HAP-1 (cell line): ENCODE measurements around the gene CELF2.
A peak's percentile ranks its signal among the peaks of the same experiment; 100 is the strongest.

ENCODE experiments used
- DNase-seq, 2 experiments: peaks; one replicate each; pipeline ENCODE4 v3.0.0-alpha.2; 2016 to 2020; ENCODE audit warnings: low spot score in 2 of 2
- H3K27me3 ChIP-seq: fragments of 250-450 bp; sonication (Bioruptor Pico); 2 replicates; pipeline ENCODE4 v1.5.1; 2020; ENCODE audit warnings: low read depth, mild to moderate bottlenecking, moderate library complexity
- H3K36me3 ChIP-seq: fragments of 250-450 bp; sonication (Bioruptor Pico); replicated peaks from 2 replicates; pipeline ENCODE4 v1.5.1; 2020; ENCODE audit warnings: mild to moderate bottlenecking
- H3K4me1 ChIP-seq: fragments of 250-450 bp; sonication (Bioruptor Pico); 2 replicates; pipeline ENCODE4 v1.5.1; 2020; ENCODE audit warnings: mild to moderate bottlenecking
- H3K4me3 ChIP-seq: fragments of 250-450 bp; sonication (Bioruptor Pico); 2 replicates; pipeline ENCODE4 v1.5.1; 2020; ENCODE audit warnings: mild to moderate bottlenecking, moderate library complexity
- H3K9me3 ChIP-seq: fragments of 250-450 bp; sonication (Bioruptor Pico); 2 replicates; pipeline ENCODE4 v1.5.1; 2020; ENCODE audit warnings: mild to moderate bottlenecking, moderate library complexity
- in situ Hi-C: fragments of 300-500 bp; cut with MboI; formaldehyde crosslinking; loops from 3 replicates; pipeline ENCODE4 v1.14.3; 2020; ENCODE audit warnings: low sequenced_read_pairs, inconsistent platforms, mixed read lengths

The CELF2 gene

DNA sequence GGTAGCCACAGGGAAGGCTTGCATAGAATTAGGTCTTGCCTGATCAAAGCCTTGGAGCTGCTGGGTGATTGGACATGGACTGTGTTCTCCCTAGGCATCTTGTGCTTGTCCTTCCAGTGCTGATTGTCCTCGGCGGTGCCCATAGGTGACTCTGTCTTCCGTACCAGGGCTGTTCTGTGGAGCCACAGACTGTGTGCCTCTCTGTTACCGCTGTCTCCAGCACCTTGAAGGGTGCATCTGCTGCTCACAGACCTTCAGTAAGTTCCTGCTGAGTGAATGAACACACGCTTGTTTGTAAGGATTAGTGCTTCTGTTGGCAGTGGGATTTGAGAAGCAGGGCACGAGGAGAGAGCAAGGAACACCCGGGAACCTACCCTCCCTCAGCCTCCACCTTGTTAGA lies 116.7 kb downstream of the CELF2 start:
- in situ Hi-C loops = no loop called here
- Histone ChIP-seq H3K9me3 (no peaks in the 10 kb centered on the region), H3K36me3 (no peaks in the 10 kb centered on the region), H3K4me3 (no peak overlapping the region), H3K27me3 (no peaks in the 10 kb centered on the region), H3K4me1 (no peaks in the 10 kb centered on the region; the same call in 1 of the 2 replicates)
- DNase-seq = no peak

DNA sequence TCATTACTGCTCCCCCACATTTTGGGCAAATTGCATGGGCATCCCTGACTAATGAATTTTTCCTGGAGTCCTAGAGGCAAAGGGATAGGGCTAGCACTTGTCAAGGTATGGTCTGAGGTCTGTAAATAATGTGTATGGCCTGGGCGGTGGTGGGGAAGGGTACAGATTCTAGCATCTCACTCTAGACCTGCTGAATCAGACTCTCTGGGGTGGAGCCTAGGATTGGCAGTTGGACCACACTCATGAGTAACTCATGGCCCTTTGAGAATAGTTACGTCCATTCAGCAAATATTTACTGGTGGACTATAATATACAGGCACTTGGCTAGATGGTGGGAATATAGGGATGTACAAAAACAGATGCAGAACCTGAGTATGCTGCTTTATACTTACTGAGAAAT lies 118.0 kb downstream of the CELF2 start:
- Histone ChIP-seq H3K27me3 (no peaks in the 10 kb centered on the region), H3K9me3 (no peaks in the 10 kb centered on the region), H3K4me3 (no peak overlapping the region), H3K4me1 (no peaks in the 10 kb centered on the region; the same call in 1 of the 2 replicates), H3K36me3 (no peaks in the 10 kb centered on the region)
- DNase-seq = no peak
- in situ Hi-C loops = no loop called here

DNA sequence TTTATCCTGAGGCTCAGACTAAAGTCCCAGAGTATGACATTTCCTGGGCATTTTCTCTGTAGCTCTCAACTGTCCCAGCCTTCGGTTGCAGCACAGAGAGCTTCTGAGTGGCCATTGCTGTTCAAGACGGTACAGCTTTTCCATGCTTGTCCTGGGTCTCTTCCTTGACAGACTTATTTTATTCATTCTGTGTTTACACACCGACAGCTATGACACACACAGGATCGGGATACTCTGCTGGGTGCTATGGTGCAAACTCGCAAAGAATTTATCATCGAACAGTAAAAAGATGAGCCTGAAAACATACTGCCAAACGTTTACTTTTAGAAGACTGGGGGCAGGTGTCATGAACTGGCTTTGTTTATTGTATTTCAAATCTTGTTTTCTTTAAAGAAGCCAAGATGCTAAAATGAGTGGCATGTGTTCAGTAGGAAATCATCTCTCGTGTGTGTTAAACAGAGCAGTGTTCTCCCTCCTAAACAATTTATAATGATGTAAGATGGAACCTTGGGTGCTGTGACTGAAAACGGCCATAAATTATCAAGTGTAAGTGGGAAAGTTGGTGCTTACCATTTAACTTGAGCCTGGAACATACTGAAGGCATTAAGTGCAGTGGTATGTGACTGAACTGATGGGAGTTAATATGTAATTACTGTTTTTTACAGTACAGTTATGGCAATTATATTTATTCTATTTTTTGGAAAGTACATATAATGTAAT lies 120.8 kb downstream of the CELF2 start:
- no peak for DNase-seq
- Histone ChIP-seq H3K9me3 (no peaks in the 10 kb centered on the region), H3K36me3 (no peaks in the 10 kb centered on the region), H3K27me3 (no peaks in the 10 kb centered on the region), H3K4me3 (no peak overlapping the region), H3K4me1 (no peaks in the 10 kb centered on the region; the same call in 1 of the 2 replicates)
- in situ Hi-C loops = no loop called here

DNA sequence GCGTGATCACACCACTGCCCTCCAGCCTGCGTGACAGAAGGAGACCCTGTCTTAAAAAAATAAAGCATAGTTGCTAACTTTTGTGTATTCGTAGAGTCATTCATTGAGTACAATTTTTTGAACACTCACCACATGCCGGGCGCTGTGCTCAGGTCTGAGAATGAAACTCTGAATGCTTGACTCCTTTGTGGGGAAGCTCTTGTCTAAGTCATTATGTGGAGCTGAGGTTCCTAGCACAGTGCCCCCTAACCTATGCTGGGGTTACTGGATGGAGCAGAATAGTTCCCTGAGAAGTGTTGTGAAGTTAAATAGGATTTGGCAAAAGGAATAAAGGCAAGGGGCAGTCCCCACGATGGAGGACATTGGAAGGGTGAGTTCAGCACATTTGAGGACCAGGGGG lies 123.3 kb downstream of the CELF2 start:
- no peak for DNase-seq
- no peaks in the 10 kb centered on the region for H3K36me3 ChIP-seq
- in situ Hi-C loops = no loop called here
- no peaks in the 10 kb centered on the region for H3K9me3 ChIP-seq
- H3K4me1 ChIP-seq = peaks cover 10% of the 10 kb centered on the region
- no peak overlapping the region for H3K4me3 ChIP-seq
- no peaks in the 10 kb centered on the region for H3K27me3 ChIP-seq

DNA sequence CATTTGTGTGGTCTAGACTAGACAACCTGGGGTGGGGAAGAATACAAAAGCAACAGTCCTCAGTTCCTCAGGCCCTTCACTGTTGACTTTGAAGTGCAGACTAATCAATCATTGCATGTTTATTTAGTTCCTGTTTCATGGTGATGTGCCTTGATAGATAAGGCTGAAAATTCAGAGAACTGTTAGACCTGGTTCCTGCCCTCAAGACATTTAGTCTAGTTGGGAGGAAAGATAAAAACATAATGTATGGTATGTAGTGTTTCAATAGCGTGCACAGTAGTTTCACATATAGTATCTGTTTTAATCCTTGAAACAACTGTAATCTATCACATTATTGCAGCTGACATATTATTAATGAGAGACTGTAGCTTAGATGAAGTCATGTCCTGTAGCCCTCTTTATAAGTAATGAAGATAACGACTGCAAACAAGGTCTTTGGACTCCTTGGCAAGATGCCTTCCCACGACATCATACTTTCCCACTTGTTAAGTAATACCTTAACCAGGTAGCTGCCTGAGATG lies 124.0 kb downstream of the CELF2 start:
- Histone ChIP-seq H3K4me1 (peaks cover 15% of the 10 kb centered on the region), H3K27me3 (no peaks in the 10 kb centered on the region), H3K9me3 (no peaks in the 10 kb centered on the region), H3K4me3 (no peak overlapping the region), H3K36me3 (no peaks in the 10 kb centered on the region)
- no peak for DNase-seq
- in situ Hi-C loops = no loop called here

DNA sequence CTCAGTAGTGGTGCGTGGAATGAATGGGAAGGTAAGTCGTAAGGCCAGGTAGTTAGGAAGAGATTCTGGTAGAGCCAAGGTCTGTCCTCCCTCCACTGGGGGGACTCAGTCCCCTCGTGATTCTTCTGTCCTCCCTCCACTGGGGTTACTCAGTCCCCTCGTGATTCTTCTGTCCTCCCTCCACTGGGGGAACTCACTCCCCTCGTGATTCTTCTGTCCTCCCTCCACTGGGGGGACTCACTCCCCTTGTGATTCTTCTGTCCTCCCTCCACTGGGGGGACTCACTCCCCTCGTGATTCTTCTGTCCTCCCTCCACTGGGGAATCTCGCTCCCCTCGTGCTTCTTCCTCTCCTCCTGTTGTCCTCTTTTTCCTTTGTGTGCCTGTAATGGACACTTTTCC lies 125.1 kb downstream of the CELF2 start:
- H3K27me3 ChIP-seq = no peaks in the 10 kb centered on the region
- no peak overlapping the region for H3K4me3 ChIP-seq
- no peaks in the 10 kb centered on the region for H3K9me3 ChIP-seq
- peaks cover 26% of the 10 kb centered on the region for H3K4me1 ChIP-seq
- in situ Hi-C loops = no loop called here
- DNase-seq = no peak
- H3K36me3 ChIP-seq = no peaks in the 10 kb centered on the region

DNA sequence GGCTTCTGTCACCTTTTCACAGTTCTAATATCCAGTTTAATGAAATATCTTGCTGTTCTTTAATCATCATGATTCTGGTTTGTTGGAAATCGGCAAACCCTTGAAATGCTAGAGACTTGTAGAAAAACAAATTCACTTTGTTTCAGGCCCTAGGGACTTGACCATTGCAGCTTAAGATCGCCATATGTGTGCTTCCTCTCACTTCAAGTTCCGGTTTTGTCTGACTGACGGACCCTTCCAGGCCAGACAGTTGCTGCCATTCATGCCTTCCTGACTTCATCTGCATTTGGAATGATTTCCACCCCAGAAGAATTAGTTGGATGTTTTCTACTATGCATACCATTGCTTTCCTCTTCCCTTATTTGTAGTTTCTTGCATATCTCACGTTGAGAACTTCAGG lies 125.6 kb downstream of the CELF2 start:
- no peaks in the 10 kb centered on the region for H3K27me3 ChIP-seq
- DNase-seq = no peak
- H3K9me3 ChIP-seq = no peaks in the 10 kb centered on the region
- H3K4me1 ChIP-seq = peaks cover 31% of the 10 kb centered on the region
- H3K4me3 ChIP-seq = no peak overlapping the region
- H3K36me3 ChIP-seq = no peaks in the 10 kb centered on the region
- in situ Hi-C loops = no loop called here

DNA sequence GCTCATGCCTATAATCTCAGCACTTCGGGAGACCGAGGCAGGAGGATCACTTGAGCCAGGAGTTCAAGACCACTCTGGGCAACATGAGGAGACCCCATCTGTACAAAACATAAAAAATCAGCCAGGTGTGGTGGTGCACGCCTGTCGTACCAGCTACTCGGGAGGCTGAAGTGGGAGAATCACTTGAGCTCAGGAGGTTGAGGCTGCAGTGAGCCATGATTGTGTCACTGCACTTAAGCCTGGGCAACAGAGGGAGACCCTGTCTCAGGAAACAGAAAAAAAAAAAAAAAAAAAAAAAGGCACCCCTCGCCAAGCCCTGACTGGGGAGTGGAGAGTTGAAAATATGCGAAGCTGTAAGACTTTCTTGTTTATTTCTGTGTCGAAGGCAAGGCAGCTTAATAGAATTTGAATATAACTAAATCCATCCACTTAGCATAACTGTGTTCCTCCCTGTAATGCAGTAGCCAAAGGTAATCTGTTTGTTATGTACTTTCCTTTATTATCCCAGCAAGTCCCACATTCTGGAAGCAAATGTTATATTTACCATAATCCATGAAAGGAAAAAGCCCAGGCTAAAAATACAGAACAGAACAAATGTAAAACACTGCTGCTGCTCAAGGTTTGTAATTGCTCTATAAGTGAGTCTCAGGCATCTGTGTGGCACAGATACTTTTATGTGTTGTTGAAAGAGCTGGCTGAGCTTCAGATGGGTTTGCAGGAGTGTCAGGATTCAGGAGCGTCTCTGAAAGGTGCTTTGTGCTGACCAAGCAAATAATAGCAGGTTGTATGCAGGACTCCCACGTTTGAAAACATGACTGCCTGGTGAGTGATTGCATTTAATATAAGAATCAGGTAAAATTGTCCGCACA lies 127.2 kb downstream of the CELF2 start:
- in situ Hi-C loops = no loop called here
- Histone ChIP-seq H3K27me3 (no peaks in the 10 kb centered on the region), H3K4me3 (no peak overlapping the region; the same call in 1 of the 2 replicates), H3K4me1 (peaks cover 35% of the 10 kb centered on the region), H3K9me3 (no peaks in the 10 kb centered on the region), H3K36me3 (no peaks in the 10 kb centered on the region)
- peak; percentile 67 to 98 for DNase-seq

DNA sequence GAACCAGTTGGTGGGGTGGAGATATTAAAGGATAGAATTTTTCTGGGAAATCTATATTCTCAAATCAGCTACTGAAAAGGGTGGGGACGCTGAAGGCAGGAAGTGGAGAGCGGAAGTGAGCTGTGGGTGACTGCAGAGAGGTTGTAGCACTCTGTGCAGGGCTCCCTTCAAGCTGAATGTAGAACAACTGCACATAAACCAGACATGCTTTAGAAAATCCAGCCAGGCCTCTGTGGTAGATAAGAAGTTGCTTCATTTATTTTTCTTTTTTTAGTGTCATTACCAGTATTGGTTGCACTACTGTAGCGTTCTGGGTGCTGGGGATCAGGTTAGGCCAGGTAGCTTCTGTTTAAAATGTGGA lies 127.8 kb downstream of the CELF2 start:
- H3K36me3 ChIP-seq = no peaks in the 10 kb centered on the region
- peak; percentile 41 to 49 for DNase-seq
- H3K9me3 ChIP-seq = no peaks in the 10 kb centered on the region
- H3K4me3 ChIP-seq = no peak overlapping the region; the same call in 1 of the 2 replicates
- H3K27me3 ChIP-seq = no peaks in the 10 kb centered on the region
- H3K4me1 ChIP-seq = peaks cover 41% of the 10 kb centered on the region
- in situ Hi-C loops = no loop called here

DNA sequence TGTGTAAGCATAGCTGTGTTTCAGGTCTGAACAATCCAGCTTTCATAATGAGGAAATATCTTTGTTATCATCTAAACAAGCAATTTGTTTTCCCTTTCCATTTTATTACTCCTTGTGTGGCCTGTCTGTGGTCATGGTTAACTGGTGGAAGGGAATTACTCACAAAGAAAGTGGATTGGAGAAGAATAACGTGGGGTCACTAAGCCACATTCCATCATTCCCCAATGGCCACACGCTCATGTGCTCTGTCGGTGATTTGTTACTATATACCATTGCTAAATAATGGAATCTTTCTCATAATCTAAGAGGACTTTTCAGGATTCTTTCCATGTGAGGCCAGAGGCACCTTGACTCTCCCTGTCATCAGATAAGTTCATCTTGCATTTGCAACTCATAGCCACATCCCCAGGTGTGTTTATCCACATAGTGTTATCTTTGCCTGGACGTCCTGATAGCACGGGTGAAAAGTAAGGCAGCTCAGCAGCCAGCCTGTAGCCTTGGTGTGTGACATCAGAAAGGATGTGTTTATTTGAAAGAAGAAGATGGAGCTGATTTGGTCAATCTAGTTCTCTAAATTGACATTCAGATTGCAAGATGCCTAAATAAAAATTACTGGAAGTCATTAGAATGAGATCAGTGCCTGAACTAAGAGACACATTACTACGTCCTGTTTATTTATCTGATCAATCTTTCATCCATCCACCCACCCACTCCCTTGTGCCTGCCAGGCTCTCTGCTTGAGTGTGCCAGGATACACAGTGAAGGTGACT lies 128.9 kb downstream of the CELF2 start:
- in situ Hi-C loops = no loop called here
- no peaks in the 10 kb centered on the region for H3K36me3 ChIP-seq
- H3K4me1 ChIP-seq = peaks cover 42% of the 10 kb centered on the region
- no peak overlapping the region for H3K4me3 ChIP-seq
- no peak for DNase-seq
- no peaks in the 10 kb centered on the region for H3K27me3 ChIP-seq
- H3K9me3 ChIP-seq = no peaks in the 10 kb centered on the region

DNA sequence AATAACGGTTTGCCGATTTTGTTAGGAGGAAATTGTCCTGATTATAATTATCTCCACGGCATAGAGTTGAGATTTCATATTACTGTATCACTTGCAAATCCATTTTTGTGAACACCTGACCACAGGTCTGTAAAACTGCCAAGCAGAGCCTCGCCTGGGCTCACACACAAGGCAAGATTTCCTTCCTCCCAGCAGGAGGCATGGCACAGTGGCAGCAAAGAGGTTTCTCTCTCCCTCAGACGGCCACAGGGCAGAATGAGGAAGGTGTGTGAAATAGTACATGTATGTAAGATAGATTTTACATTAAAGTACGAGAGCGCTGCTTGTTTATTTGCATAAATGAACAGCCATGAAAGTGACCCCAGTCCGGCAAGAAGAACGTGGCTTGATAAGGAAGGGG lies 130.1 kb downstream of the CELF2 start:
- DNase-seq = no peak
- in situ Hi-C loops = no loop called here
- H3K36me3 ChIP-seq = no peaks in the 10 kb centered on the region
- H3K9me3 ChIP-seq = no peaks in the 10 kb centered on the region
- no peak overlapping the region for H3K4me3 ChIP-seq
- no peaks in the 10 kb centered on the region for H3K27me3 ChIP-seq
- peaks cover 42% of the 10 kb centered on the region for H3K4me1 ChIP-seq

DNA sequence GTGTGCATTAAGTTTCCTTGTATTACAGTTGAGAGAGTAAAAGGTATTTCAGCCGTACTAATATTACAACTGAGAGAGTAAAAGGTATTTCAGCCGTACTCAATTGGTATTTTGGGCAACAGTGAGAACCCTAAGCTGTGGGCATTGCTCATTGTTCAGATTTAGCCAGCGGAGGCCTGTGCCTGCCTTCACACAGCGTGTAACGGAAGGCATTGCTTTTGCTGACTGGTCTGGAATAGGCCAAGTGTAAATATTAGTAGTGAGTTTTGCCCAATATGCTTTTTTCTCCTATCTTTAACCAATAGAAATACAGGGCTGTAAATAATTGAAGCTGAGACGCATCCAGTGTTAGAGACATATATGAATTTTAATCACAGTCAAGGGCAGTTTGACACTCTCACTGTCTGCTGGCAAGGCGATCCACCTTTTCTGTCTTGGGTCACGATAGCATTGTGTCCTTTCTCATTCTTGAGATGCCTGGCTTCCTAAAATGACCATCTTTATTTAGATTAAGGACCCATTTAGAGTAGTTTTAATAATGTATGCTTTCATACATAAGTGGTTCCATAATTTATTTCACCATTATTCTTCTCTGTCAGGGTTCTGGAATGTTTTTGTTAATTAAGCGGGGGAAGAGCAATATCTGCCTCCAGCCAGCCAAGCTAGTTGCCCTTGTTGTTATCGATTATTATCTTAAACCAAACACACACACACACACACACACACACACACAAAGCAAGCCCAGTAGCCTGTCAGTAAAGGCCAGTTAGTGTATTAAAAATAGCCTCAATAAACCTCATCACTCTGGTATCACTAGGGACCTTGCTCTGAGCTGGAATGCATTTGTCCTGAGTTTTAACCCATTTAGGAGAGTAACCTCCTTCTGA lies 130.7 kb downstream of the CELF2 start:
- in situ Hi-C loops = no loop called here
- no peaks in the 10 kb centered on the region for H3K9me3 ChIP-seq
- no peaks in the 10 kb centered on the region for H3K36me3 ChIP-seq
- DNase-seq = no peak
- H3K27me3 ChIP-seq = no peaks in the 10 kb centered on the region
- peaks cover 42% of the 10 kb centered on the region for H3K4me1 ChIP-seq
- no peak overlapping the region for H3K4me3 ChIP-seq

DNA sequence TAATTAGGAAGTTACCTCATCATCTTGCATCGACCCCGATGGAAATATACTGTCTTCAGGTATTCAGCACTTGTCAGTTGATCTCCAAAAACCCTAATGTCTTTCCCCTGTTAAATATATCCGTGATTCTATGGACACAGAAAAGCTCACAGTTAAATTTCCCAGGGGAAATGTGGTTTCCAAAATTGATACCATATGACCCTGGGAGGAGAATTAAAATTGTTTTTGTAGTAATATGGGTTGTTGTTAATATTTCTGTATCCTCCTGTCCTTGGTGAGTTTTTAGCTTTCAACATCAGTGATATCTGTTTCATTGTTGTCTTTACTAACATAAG lies 132.1 kb downstream of the CELF2 start:
- no peaks in the 10 kb centered on the region for H3K9me3 ChIP-seq
- DNase-seq = no peak
- H3K36me3 ChIP-seq = no peaks in the 10 kb centered on the region
- H3K27me3 ChIP-seq = no peaks in the 10 kb centered on the region
- peaks cover 40% of the 10 kb centered on the region for H3K4me1 ChIP-seq
- in situ Hi-C loops = no loop called here
- H3K4me3 ChIP-seq = no peak overlapping the region
